ENCODE data around the gene GRAMD4.

GRCh38 chr22:46600273-46600796 is 19.9 kb upstream of the GRAMD4 start:
- TF ChIP-seq CTCF (IDR thresholded peaks at IDR 0.05) (no peak), POLR2AphosphoS5 (IDR thresholded peaks at IDR 0.05) (no peak), POLR2A (IDR thresholded peaks at IDR 0.05) (no peak)

Data from breast epithelium (tissue), 3 donors.